K562 (cell line): Measurements from ENCODE around the gene SPPL3. TPM values are rescaled to one million over a fixed set of nuclear protein-coding genes. Genes with fewer than 3 reads are reported as not detected.

Experiments used
- ATAC-seq: fragments of 200-7000 bp; cut with Tn5 transposase; 3 replicates; pipeline ENCODE4 v1.9.1; 2020; ENCODE audit warnings: moderate library complexity
- BruUV-seq: library from RNA; stranded (reverse); fragments of 400-500 nt; replicated peaks from 2 replicates; lab custom pipeline; 2021; lab: Mats Ljungman, UMichigan
- CTCF ChIA-PET: fragments of 300-600 bp; formaldehyde crosslinking; extraction: SDS; loops from one replicate; lab custom pipeline; 2021; ENCODE audit warnings: low intra/inter-chr PET ratio; lab: Yijun Ruan, JAX
- POLR2A ChIA-PET: fragments of 300-600, 350-650 bp; sonication (Branson Sonifier 250); formaldehyde crosslinking; extraction: SDS; loops from one replicate; lab custom pipeline; 2021; ENCODE audit warnings: antibody characterized with exemption, inconsistent platforms; lab: Yijun Ruan, JAX
- DNase-seq, 4 experiments: peaks; one replicate each; pipeline versions ENCODE4 v3.0.0 to v3.0.0-alpha.2; 2011 to 2018; ENCODE audit warnings: low spot score in 3 of 4, mixed read lengths in 3 of 4; ENCODE audit errors: extremely low read depth in 1 of 4
- FAIRE-seq: peaks from 2 replicates; lab custom pipeline; 2011; peaks lifted over from hg19 to GRCh38; lab: Jason Lieb, UNC
- H2AFZ ChIP-seq: 2 replicates; pipeline ENCODE4 v1.6.0; 2011; ENCODE audit warnings: low read depth, low read length, control low read depth, inconsistent platforms
- H3K27ac ChIP-seq: fragments of 200-600 bp; 3 replicates; pipeline ENCODE4 v1.8.0; 2011; ENCODE audit warnings: low read depth, mild to moderate bottlenecking, control low read depth, inconsistent platforms, low read length, moderate library complexity, mixed read lengths; ENCODE audit errors: extremely low read depth
- H3K27me3 ChIP-seq, 2 experiments: fragments of 300-600 bp in 1 of 2; 2 replicates in 1 of 2; 3 replicates in 1 of 2; pipeline versions ENCODE4 v1.6.0 to v1.8.0; 2011; ENCODE audit warnings: inconsistent platforms in 2 of 2, low read length in 2 of 2, mild to moderate bottlenecking in 1 of 2, mixed read lengths in 1 of 2, moderate library complexity in 1 of 2; ENCODE audit not compliant: control insufficient read depth in 2 of 2, insufficient read depth in 2 of 2
- H3K36me3 ChIP-seq: fragments of 300-600 bp; 3 replicates; pipeline ENCODE4 v1.8.0; 2011; ENCODE audit warnings: mild to moderate bottlenecking, low read length, inconsistent platforms; ENCODE audit not compliant: control insufficient read depth, insufficient read depth
- H3K4me1 ChIP-seq, 2 experiments: fragments of 200-600 bp in 1 of 2; replicated peaks in 1 of 2; 2 replicates in 1 of 2; 3 replicates in 1 of 2; pipeline versions ENCODE4 v1.5.1 to v1.8.0; 2011; ENCODE audit warnings: inconsistent platforms in 2 of 2, low read length in 2 of 2, mild to moderate bottlenecking in 1 of 2, mixed read lengths in 1 of 2, moderate library complexity in 1 of 2; ENCODE audit not compliant: control insufficient read depth in 2 of 2, insufficient read depth in 2 of 2
- H3K4me2 ChIP-seq: 2 replicates; pipeline ENCODE4 v1.6.1; 2011; ENCODE audit warnings: low read length, control low read depth, inconsistent platforms, mixed read lengths; ENCODE audit not compliant: insufficient read depth
- H3K4me3 ChIP-seq: fragments of 200-600 bp; sonication (generic), shearing (Covaris generic); 2 replicates; pipeline ENCODE4 v1.5.1; 2016; ENCODE audit warnings: control low read depth, inconsistent platforms
- H3K79me2 ChIP-seq: fragments of 200-600 bp; 3 replicates; pipeline ENCODE4 v1.8.0; 2011; ENCODE audit warnings: low read length, inconsistent platforms; ENCODE audit not compliant: control insufficient read depth, insufficient read depth
- H3K9ac ChIP-seq, 2 experiments: 2 replicates each; pipeline versions ENCODE4 v1.6.0 to v1.6.1; 2011; ENCODE audit warnings: low read depth in 2 of 2, low read length in 2 of 2, control low read depth in 1 of 2, inconsistent platforms in 1 of 2, mild to moderate bottlenecking in 1 of 2, mixed read lengths in 1 of 2; ENCODE audit not compliant: insufficient read depth in 1 of 2
- H3K9me1 ChIP-seq: one replicate; pipeline ENCODE4 v1.6.0; 2011; ENCODE audit warnings: inconsistent platforms, mild to moderate bottlenecking, low read length, moderate library complexity; ENCODE audit not compliant: control insufficient read depth, insufficient read depth
- H3K9me3 ChIP-seq: replicated peaks from 2 replicates; pipeline ENCODE4 v1.5.1; 2011; ENCODE audit warnings: low read depth, low read length, inconsistent platforms; ENCODE audit not compliant: control insufficient read depth, insufficient read depth
- H4K20me1 ChIP-seq: replicated peaks from 2 replicates; pipeline ENCODE4 v1.6.1; 2011; ENCODE audit warnings: low read length, inconsistent platforms, mixed read lengths; ENCODE audit not compliant: control insufficient read depth, insufficient read depth
- BRCA1 ChIP-seq, 2 experiments: fragments of 450-650 bp in 1 of 2; sonication (generic) in 1 of 2; formaldehyde crosslinking in 1 of 2; IDR thresholded peaks; 2 replicates each; pipeline versions ENCODE4 v1.5.0 to v1.6.1; 2017 to 2020; ENCODE audit warnings: mild to moderate bottlenecking in 1 of 2, missing genetic modification reagents in 1 of 2
- FOXA1 ChIP-seq: fragments of 450-650 bp; IDR thresholded peaks from 2 replicates; pipeline ENCODE4 v1.6.1; 2016; ENCODE audit warnings: mild to moderate bottlenecking, borderline replicate concordance
- MCM5 ChIP-seq: fragments of 450-650 bp; IDR thresholded peaks from 2 replicates; pipeline ENCODE4 v1.6.1; 2016; ENCODE audit warnings: low read depth
- MED1 ChIP-seq: sonication (generic); formaldehyde crosslinking; IDR thresholded peaks from 2 replicates; pipeline ENCODE4 v1.8.1; 2023; ENCODE audit warnings: missing genetic modification reagents, borderline replicate concordance
- PHB ChIP-seq: fragments of 250-450 bp; sonication (Bioruptor Pico); IDR thresholded peaks from 2 replicates; pipeline ENCODE4 v1.5.0; 2021
- XRCC3 ChIP-seq: fragments of 450-650 bp; IDR thresholded peaks from 2 replicates; pipeline ENCODE4 v1.6.1; 2017; ENCODE audit warnings: mild to moderate bottlenecking, moderate library complexity
- ZFX ChIP-seq: sonication (generic); formaldehyde crosslinking; IDR thresholded peaks from 2 replicates; pipeline ENCODE4 v1.8.0; 2022; ENCODE audit warnings: mild to moderate bottlenecking, missing genetic modification reagents, moderate library complexity
- WGBS: fragments of 100-300 bp; shearing (Covaris generic); methylation state at CpG from one replicate; pipeline ENCODE4 v1.1.6; 2016; ENCODE audit warnings: low coverage, mixed read lengths; ENCODE audit not compliant: insufficient coverage; ENCODE audit errors: missing lambda C conversion rate; 5-methylcytosine and 5-hydroxymethylcytosine counted together
- in situ Hi-C: fragments of 300-500 bp; cut with MboI; formaldehyde crosslinking; loops from 4 replicates; pipeline ENCODE4 v1.15.0; 2018; ENCODE audit warnings: inconsistent platforms, mixed read lengths
- intact Hi-C: fragments of 100-400 bp; cut with micrococcal nuclease; formaldehyde crosslinking; loops from 2 replicates; pipeline ENCODE4 v1.14.2; 2022
- polyA plus RNA-seq, 8 experiments: library from polyadenylated mRNA; depleted of rRNA in 4 of 8; stranded (reverse) in 5 of 8; unstranded in 3 of 8; fragments of >200 nt; fragmentation: Nextera tagmentation in 2 of 8; fragmentation: Illumina TruSeq in 1 of 8; extraction: Ambion mirVana in 2 of 8; extraction: Trizol in 1 of 8; gene quantifications; 2 replicates each; pipeline versions ENCODE4 v1.2.1 to v1.2.3, GENCODE V29; 2011 to 2014; ENCODE audit warnings: inconsistent platforms in 1 of 8, missing spikeins in 1 of 8
- total RNA-seq, 7 experiments: library from RNA; depleted of rRNA in 6 of 7; stranded (reverse); fragments of >200 nt in 6 of 7; fragmentation: Illumina TruSeq in 2 of 7; extraction: Trizol in 2 of 7; gene quantifications; 2 replicates each; pipeline versions ENCODE4 v1.2.1 to v1.2.3, GENCODE V29; 2011 to 2021; ENCODE audit warnings: low replicate concordance in 1 of 7
- TF ChIP-seq, protein P1 (sequence below): sonication (generic); formaldehyde crosslinking; IDR thresholded peaks from 2 replicates; pipeline ENCODE4 v1.4.0; 2020; ENCODE audit warnings: mild to moderate bottlenecking, missing genetic modification reagents
- TF ChIP-seq, protein P2 (sequence below): fragments of 200-600 bp; sonication (generic); IDR thresholded peaks from one replicate; pipeline ENCODE4 v1.6.1; 2012; ENCODE audit warnings: mild to moderate bottlenecking, low read depth, low read length, inconsistent platforms

Gene SPPL3
- total and polyA plus RNA-seq, 9 of the 15 experiments (the other 6 are each of a cell fraction or from before 2014, with no cell fraction given): 2.9 to 32.1 (median 7.1) TPM

DNA sequence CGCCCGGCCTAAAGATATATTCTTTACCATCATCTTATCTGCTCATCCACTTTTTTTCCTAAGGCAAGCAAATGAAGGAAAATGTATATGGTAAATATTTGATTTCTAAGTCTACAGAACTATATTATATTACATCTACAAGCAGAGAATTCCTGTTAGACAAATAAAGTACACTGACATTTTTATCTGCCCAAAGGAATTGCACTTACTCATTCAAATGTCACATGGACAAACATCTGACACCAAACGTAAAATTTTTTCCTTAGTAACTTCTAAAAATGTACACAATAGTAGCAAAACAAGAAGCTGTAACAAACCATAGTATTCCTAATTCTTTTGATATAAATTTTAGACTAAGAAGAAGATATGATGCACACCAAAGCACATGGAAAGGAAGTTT is 51.0 kb downstream of the SPPL3 start (continued):
- TF ChIP-seq MED1 (CRISPR knock-in tag) (no peak), BRCA1 (IDR thresholded peaks at IDR 0.05) (no peak), BRCA1 (CRISPR knock-in tag; IDR thresholded peaks at IDR 0.05) (no peak), PHB (CRISPR knock-in tag) (no peak), XRCC3 (no peak)
- TF ChIP-seq, protein P1, sequence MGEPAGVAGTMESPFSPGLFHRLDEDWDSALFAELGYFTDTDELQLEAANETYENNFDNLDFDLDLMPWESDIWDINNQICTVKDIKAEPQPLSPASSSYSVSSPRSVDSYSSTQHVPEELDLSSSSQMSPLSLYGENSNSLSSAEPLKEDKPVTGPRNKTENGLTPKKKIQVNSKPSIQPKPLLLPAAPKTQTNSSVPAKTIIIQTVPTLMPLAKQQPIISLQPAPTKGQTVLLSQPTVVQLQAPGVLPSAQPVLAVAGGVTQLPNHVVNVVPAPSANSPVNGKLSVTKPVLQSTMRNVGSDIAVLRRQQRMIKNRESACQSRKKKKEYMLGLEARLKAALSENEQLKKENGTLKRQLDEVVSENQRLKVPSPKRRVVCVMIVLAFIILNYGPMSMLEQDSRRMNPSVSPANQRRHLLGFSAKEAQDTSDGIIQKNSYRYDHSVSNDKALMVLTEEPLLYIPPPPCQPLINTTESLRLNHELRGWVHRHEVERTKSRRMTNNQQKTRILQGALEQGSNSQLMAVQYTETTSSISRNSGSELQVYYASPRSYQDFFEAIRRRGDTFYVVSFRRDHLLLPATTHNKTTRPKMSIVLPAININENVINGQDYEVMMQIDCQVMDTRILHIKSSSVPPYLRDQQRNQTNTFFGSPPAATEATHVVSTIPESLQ (CRISPR knock-in tag): no peak

DNA sequence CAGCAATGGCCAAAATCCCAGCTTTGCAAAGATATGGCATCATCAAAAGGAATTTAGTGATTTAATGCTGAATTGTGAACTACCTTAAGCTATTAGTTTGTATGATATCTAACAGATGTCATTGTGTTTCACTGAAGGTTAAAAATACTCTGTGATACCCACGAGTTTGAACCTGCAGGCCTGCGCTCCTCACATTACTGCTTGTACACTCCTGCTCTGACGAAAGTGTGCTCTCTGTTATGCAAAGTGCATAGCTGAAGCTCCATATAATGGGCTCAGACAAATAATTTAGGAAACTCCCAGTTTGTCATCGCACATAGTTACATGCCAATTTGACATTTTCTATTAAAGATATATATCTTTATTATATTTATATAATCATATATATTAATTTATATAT is 52.2 kb downstream of the SPPL3 start:
- no peak overlapping the region for H2AFZ ChIP-seq
- DNase-seq (no peak), ATAC-seq (no peak), FAIRE-seq (no peak)
- ChIA-PET CTCF (no interaction called here), POLR2A (interaction anchor here (0.7 to 1.0 kb wide), 2 partner anchors 35 to 141 kb away, joined by 3 read pairs; no protein-coding TSS in a partner anchor)
- peaks cover 4 to 20% of the 10 kb centered on the region in 2 experiments; a peak in 2 of 5 replicates for H3K4me1 ChIP-seq
- H3K79me2 ChIP-seq: peaks cover 37% of the 10 kb centered on the region
- no peaks in the 10 kb centered on the region for H3K9me1 ChIP-seq
- H3K4me3 ChIP-seq: no peak overlapping the region
- WGBS: 73% methylated on average over 4 of the region's 4 CpGs
- in situ Hi-C loops: no loop called here
- H3K9ac ChIP-seq: no peak overlapping the region
- no TSS peak for BruUV-seq
- no peak overlapping the region for H3K4me2 ChIP-seq
- intact Hi-C loops: no loop called here
- no peaks in the 10 kb centered on the region for H3K27me3 ChIP-seq
- TF ChIP-seq FOXA1 (no peak), MCM5 (no peak), ZFX (no peak)
- TF ChIP-seq, protein P2, sequence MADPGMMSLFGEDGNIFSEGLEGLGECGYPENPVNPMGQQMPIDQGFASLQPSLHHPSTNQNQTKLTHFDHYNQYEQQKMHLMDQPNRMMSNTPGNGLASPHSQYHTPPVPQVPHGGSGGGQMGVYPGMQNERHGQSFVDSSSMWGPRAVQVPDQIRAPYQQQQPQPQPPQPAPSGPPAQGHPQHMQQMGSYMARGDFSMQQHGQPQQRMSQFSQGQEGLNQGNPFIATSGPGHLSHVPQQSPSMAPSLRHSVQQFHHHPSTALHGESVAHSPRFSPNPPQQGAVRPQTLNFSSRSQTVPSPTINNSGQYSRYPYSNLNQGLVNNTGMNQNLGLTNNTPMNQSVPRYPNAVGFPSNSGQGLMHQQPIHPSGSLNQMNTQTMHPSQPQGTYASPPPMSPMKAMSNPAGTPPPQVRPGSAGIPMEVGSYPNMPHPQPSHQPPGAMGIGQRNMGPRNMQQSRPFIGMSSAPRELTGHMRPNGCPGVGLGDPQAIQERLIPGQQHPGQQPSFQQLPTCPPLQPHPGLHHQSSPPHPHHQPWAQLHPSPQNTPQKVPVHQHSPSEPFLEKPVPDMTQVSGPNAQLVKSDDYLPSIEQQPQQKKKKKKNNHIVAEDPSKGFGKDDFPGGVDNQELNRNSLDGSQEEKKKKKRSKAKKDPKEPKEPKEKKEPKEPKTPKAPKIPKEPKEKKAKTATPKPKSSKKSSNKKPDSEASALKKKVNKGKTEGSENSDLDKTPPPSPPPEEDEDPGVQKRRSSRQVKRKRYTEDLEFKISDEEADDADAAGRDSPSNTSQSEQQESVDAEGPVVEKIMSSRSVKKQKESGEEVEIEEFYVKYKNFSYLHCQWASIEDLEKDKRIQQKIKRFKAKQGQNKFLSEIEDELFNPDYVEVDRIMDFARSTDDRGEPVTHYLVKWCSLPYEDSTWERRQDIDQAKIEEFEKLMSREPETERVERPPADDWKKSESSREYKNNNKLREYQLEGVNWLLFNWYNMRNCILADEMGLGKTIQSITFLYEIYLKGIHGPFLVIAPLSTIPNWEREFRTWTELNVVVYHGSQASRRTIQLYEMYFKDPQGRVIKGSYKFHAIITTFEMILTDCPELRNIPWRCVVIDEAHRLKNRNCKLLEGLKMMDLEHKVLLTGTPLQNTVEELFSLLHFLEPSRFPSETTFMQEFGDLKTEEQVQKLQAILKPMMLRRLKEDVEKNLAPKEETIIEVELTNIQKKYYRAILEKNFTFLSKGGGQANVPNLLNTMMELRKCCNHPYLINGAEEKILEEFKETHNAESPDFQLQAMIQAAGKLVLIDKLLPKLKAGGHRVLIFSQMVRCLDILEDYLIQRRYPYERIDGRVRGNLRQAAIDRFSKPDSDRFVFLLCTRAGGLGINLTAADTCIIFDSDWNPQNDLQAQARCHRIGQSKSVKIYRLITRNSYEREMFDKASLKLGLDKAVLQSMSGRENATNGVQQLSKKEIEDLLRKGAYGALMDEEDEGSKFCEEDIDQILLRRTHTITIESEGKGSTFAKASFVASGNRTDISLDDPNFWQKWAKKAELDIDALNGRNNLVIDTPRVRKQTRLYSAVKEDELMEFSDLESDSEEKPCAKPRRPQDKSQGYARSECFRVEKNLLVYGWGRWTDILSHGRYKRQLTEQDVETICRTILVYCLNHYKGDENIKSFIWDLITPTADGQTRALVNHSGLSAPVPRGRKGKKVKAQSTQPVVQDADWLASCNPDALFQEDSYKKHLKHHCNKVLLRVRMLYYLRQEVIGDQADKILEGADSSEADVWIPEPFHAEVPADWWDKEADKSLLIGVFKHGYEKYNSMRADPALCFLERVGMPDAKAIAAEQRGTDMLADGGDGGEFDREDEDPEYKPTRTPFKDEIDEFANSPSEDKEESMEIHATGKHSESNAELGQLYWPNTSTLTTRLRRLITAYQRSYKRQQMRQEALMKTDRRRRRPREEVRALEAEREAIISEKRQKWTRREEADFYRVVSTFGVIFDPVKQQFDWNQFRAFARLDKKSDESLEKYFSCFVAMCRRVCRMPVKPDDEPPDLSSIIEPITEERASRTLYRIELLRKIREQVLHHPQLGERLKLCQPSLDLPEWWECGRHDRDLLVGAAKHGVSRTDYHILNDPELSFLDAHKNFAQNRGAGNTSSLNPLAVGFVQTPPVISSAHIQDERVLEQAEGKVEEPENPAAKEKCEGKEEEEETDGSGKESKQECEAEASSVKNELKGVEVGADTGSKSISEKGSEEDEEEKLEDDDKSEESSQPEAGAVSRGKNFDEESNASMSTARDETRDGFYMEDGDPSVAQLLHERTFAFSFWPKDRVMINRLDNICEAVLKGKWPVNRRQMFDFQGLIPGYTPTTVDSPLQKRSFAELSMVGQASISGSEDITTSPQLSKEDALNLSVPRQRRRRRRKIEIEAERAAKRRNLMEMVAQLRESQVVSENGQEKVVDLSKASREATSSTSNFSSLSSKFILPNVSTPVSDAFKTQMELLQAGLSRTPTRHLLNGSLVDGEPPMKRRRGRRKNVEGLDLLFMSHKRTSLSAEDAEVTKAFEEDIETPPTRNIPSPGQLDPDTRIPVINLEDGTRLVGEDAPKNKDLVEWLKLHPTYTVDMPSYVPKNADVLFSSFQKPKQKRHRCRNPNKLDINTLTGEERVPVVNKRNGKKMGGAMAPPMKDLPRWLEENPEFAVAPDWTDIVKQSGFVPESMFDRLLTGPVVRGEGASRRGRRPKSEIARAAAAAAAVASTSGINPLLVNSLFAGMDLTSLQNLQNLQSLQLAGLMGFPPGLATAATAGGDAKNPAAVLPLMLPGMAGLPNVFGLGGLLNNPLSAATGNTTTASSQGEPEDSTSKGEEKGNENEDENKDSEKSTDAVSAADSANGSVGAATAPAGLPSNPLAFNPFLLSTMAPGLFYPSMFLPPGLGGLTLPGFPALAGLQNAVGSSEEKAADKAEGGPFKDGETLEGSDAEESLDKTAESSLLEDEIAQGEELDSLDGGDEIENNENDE: no peak
- peaks cover 12% of the 10 kb centered on the region for H4K20me1 ChIP-seq
- no peak overlapping the region for H3K27ac ChIP-seq
- no peaks in the 10 kb centered on the region for H3K9me3 ChIP-seq
- no peaks in the 10 kb centered on the region for H3K36me3 ChIP-seq
